Kidney tubule cell (primary cell): ENCODE measurements around the gene USO1.
A peak's percentile ranks its signal among the peaks of the same experiment; 100 is the strongest.

Source experiments
- DNase-seq: peaks from one replicate; pipeline ENCODE4 v3.0.0-alpha.2; 2018; ENCODE audit warnings: low spot score

The USO1 gene

GRCh38 chr4:75844151-75844662, 119.8 kb downstream of the USO1 start:
- peak; percentile 86 for DNase-seq

- DNase-seq, result peak; percentile 21
Observed at GRCh38 chr4:75845992-75846391, 121.6 kb downstream of the USO1 start.

GRCh38 chr4:75848171-75848760, 123.9 kb downstream of the USO1 start:
- DNase-seq, result peak; percentile 91

GRCh38 chr4:75848891-75849290, 124.5 kb downstream of the USO1 start:
- DNase-seq, result peak; percentile 33

GRCh38 chr4:75849461-75849860, 125.1 kb downstream of the USO1 start:
- DNase-seq, result no peak

- DNase-seq, result no peak
Observed at GRCh38 chr4:75858721-75859120, 134.3 kb downstream of the USO1 start.

- no peak for DNase-seq
Observed at GRCh38 chr4:75860606-75861005, 136.2 kb downstream of the USO1 start.
